ENCODE data around the gene RIPPLY3.

The RIPPLY3 gene

DNA sequence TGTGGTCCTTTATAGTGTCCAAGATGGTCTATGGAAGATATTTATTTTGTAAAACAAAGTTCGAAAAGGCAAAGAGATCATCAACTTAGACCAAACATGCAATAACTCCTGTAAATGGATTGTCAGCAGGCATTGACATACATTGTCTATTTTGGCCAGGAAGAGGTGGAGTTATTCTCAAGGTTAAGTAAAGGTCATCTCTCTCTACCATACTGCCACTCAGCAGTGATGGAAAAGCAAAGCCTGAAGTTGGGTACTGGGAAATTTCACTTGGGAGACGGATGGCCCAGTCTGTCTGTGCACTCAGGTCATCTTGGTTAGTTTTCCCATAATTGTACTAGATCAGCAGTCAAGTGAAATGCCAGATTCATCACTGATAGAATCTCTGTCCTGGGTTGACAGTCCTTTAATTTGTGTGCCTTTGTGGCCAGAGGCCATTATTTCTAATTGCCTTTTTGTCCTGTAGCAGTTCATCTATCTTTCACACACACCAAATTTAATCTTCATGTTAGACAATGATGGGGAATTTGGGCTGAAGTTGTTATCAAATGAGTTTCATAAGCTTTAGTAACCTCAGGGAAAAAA, 48.9 kb downstream of the RIPPLY3 start:
- no peak overlapping the region for H3K4me2 ChIP-seq (ENCODE audit: insufficient read depth, low read length)
- H3K79me2 ChIP-seq (ENCODE audit: insufficient read depth, low read length) = no peaks in the 10 kb centered on the region
- no peaks in the 10 kb centered on the region for H3K9me3 ChIP-seq (ENCODE audit: insufficient read depth, low read length, severe bottlenecking)
- H2AFZ ChIP-seq (ENCODE audit: low read depth, low read length) = no peak overlapping the region
- no peaks in the 10 kb centered on the region for H3K27me3 ChIP-seq (ENCODE audit: insufficient read depth, low read length, poor library complexity)
- no peak overlapping the region for H3K27ac ChIP-seq (ENCODE audit: low read length)
- no peak overlapping the region for H3K9ac ChIP-seq (ENCODE audit: low read depth, low read length)
- no peaks in the 10 kb centered on the region for H3K4me1 ChIP-seq (ENCODE audit: insufficient read depth, low read length)
- no peak overlapping the region for H3K4me3 ChIP-seq (ENCODE audit: low read depth in 1 of 2, low read length in 2 of 2)
- no peaks in the 10 kb centered on the region for H4K20me1 ChIP-seq (ENCODE audit: insufficient read depth, low read length)
- DNase-seq = no peak
- TF ChIP-seq CTCF (IDR thresholded peaks at IDR 0.05; ENCODE audit: borderline replicate concordance, extremely low read depth, low read length, poor library complexity, severe bottlenecking) (no peak), EZH2 (IDR thresholded peaks at IDR 0.05; ENCODE audit: borderline replicate concordance, low read depth, low read length, severe bottlenecking) (no peak)
- no peaks in the 10 kb centered on the region for H3K36me3 ChIP-seq (ENCODE audit: insufficient read depth, low read length)
- no peak for ATAC-seq (ENCODE audit: insufficient read depth, low read depth)

- Histone ChIP-seq H3K9ac (ENCODE audit: low read depth, low read length) (no peak overlapping the region), H4K20me1 (ENCODE audit: insufficient read depth, low read length) (no peaks in the 10 kb centered on the region), H3K4me2 (ENCODE audit: insufficient read depth, low read length) (no peak overlapping the region), H3K9me3 (ENCODE audit: insufficient read depth, low read length, severe bottlenecking) (no peaks in the 10 kb centered on the region), H3K4me1 (ENCODE audit: insufficient read depth, low read length) (no peaks in the 10 kb centered on the region), H3K27me3 (ENCODE audit: insufficient read depth, low read length, poor library complexity) (no peaks in the 10 kb centered on the region), H2AFZ (ENCODE audit: low read depth, low read length) (no peak overlapping the region), H3K79me2 (ENCODE audit: insufficient read depth, low read length) (no peaks in the 10 kb centered on the region), H3K36me3 (ENCODE audit: insufficient read depth, low read length) (no peaks in the 10 kb centered on the region), H3K4me3 (ENCODE audit: low read depth in 1 of 2, low read length in 2 of 2) (no peak overlapping the region), H3K27ac (ENCODE audit: low read length) (no peak overlapping the region)
- no peak for ATAC-seq (ENCODE audit: insufficient read depth, low read depth)
- DNase-seq = no peak
- no peak for TF ChIP-seq CTCF (IDR thresholded peaks at IDR 0.05; ENCODE audit: borderline replicate concordance, extremely low read depth, low read length, poor library complexity, severe bottlenecking)
- TF ChIP-seq EZH2 (IDR thresholded peaks at IDR 0.05; ENCODE audit: borderline replicate concordance, low read depth, low read length, severe bottlenecking) = no peak
These were observed 51.1 kb downstream of the RIPPLY3 start for GRCh38 chr21:37057614-37058013.

DNA sequence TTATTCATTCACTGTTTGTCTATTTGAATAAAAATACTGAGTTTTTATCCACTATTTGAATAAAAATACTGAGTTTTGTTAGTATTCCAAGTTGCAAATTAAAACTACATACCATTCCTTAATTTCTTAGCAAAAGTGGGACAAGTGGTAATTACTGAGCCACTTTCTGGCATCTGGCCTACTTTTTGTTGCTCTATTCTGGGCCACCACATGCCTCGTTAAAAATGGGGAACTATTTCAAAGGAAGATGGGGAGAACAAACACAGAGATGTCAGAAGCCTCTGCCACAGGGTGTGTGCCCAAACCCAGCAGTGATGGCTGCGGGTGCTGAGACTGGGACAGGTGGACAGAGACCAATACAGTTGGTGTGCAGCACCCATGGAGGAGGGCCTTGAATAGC, 51.8 kb downstream of the RIPPLY3 start:
- ATAC-seq (ENCODE audit: insufficient read depth, low read depth) = no peak
- Histone ChIP-seq H3K27ac (ENCODE audit: low read length) (no peak overlapping the region), H3K9me3 (ENCODE audit: insufficient read depth, low read length, severe bottlenecking) (no peaks in the 10 kb centered on the region), H2AFZ (ENCODE audit: low read depth, low read length) (no peak overlapping the region), H3K27me3 (ENCODE audit: insufficient read depth, low read length, poor library complexity) (no peaks in the 10 kb centered on the region), H4K20me1 (ENCODE audit: insufficient read depth, low read length) (no peaks in the 10 kb centered on the region), H3K4me1 (ENCODE audit: insufficient read depth, low read length) (no peaks in the 10 kb centered on the region), H3K4me3 (ENCODE audit: low read depth in 1 of 2, low read length in 2 of 2) (no peak overlapping the region), H3K4me2 (ENCODE audit: insufficient read depth, low read length) (no peak overlapping the region), H3K79me2 (ENCODE audit: insufficient read depth, low read length) (no peaks in the 10 kb centered on the region), H3K36me3 (ENCODE audit: insufficient read depth, low read length) (no peaks in the 10 kb centered on the region), H3K9ac (ENCODE audit: low read depth, low read length) (no peak overlapping the region)
- no peak for DNase-seq
- TF ChIP-seq EZH2 (IDR thresholded peaks at IDR 0.05; ENCODE audit: borderline replicate concordance, low read depth, low read length, severe bottlenecking) (no peak), CTCF (IDR thresholded peaks at IDR 0.05; ENCODE audit: borderline replicate concordance, extremely low read depth, low read length, poor library complexity, severe bottlenecking) (no peak)

GRCh38 chr21:37059181-37059580, 52.7 kb downstream of the RIPPLY3 start:
- Histone ChIP-seq H3K9ac (ENCODE audit: low read depth, low read length) (no peak overlapping the region), H3K4me1 (ENCODE audit: insufficient read depth, low read length) (no peaks in the 10 kb centered on the region), H3K36me3 (ENCODE audit: insufficient read depth, low read length) (no peaks in the 10 kb centered on the region), H3K4me3 (ENCODE audit: low read depth in 1 of 2, low read length in 2 of 2) (no peak overlapping the region), H2AFZ (ENCODE audit: low read depth, low read length) (no peak overlapping the region), H3K27ac (ENCODE audit: low read length) (no peak overlapping the region), H4K20me1 (ENCODE audit: insufficient read depth, low read length) (no peaks in the 10 kb centered on the region), H3K4me2 (ENCODE audit: insufficient read depth, low read length) (no peak overlapping the region), H3K9me3 (ENCODE audit: insufficient read depth, low read length, severe bottlenecking) (no peaks in the 10 kb centered on the region), H3K79me2 (ENCODE audit: insufficient read depth, low read length) (no peaks in the 10 kb centered on the region), H3K27me3 (ENCODE audit: insufficient read depth, low read length, poor library complexity) (no peaks in the 10 kb centered on the region)
- DNase-seq = no peak
- ATAC-seq (ENCODE audit: insufficient read depth, low read depth) = no peak
- TF ChIP-seq CTCF (IDR thresholded peaks at IDR 0.05; ENCODE audit: borderline replicate concordance, extremely low read depth, low read length, poor library complexity, severe bottlenecking) = no peak
- no peak for TF ChIP-seq EZH2 (IDR thresholded peaks at IDR 0.05; ENCODE audit: borderline replicate concordance, low read depth, low read length, severe bottlenecking)

All from DND-41 (cell line).